AG04450 (cell line): ENCODE results near the gene FIBCD1. TPM values are rescaled to one million over a fixed set of nuclear protein-coding genes. Genes with fewer than 3 reads are reported as not detected.

Source experiments
- CTCF ChIA-PET: fragments of 300-600, 350-600 bp; formaldehyde crosslinking; extraction: SDS; loops from one replicate; lab custom pipeline; 2022; ENCODE audit warnings: antibody characterized with exemption, inconsistent platforms; lab: Charles Lee
- POLR2A ChIA-PET: fragments of 350-600 bp; formaldehyde crosslinking; extraction: SDS; loops from one replicate; lab custom pipeline; 2021; ENCODE audit warnings: antibody characterized with exemption, inconsistent platforms; lab: Yijun Ruan, JAX
- DNase-seq: peaks from one replicate; pipeline ENCODE4 v3.0.0-alpha.2; 2011; ENCODE audit warnings: low read depth, low spot score
- H3K27ac ChIP-seq: one replicate; pipeline ENCODE4 v1.5.1; 2012; ENCODE audit warnings: low read depth, low read length, control low read depth
- H3K27me3 ChIP-seq: one replicate; pipeline ENCODE4 v1.6.0; 2012; ENCODE audit warnings: low read length; ENCODE audit not compliant: control insufficient read depth, insufficient read depth
- H3K4me3 ChIP-seq: 2 replicates; pipeline ENCODE4 v1.5.1; 2011; ENCODE audit warnings: mild to moderate bottlenecking, low read depth, low read length, control low read depth
- H3K9me3 ChIP-seq: 2 replicates; pipeline ENCODE4 v1.5.1; 2012; ENCODE audit warnings: low read length; ENCODE audit not compliant: control insufficient read depth, insufficient read depth
- CTCF ChIP-seq: IDR thresholded peaks from 2 replicates; pipeline ENCODE4 v1.5.1; 2011; ENCODE audit warnings: low read depth, low read length, control low read depth, inconsistent platforms
- polyA plus RNA-seq: library from polyadenylated mRNA; depleted of rRNA; stranded (reverse); fragments of >200 nt; gene quantifications from 2 replicates; pipeline ENCODE4 v1.2.3, GENCODE V29; 2011

The FIBCD1 gene
- polyA plus RNA-seq, 1 experiment: 2.2 TPM

GRCh38 chr9:130895038-130895437 lies 44.0 kb downstream of the FIBCD1 start:
- no peak for TF ChIP-seq CTCF
- Histone ChIP-seq H3K9me3 (no peaks in the 10 kb centered on the region; the same call in 1 of the 2 replicates), H3K4me3 (no peak overlapping the region), H3K27me3 (no peaks in the 10 kb centered on the region), H3K27ac (no peak overlapping the region)
- DNase-seq: no peak
- CTCF ChIA-PET: interaction anchor here (1.3 to 2.6 kb wide), 2 partner anchors 103 to 194 kb away, joined by 6 to 11 read pairs; no protein-coding TSS in a partner anchor
- POLR2A ChIA-PET: interaction anchor here (0.5 kb wide), 1 partner anchor 23 kb away, joined by 6 read pairs; no protein-coding TSS in a partner anchor

- CTCF ChIA-PET: interaction anchor here (0.7 to 2.6 kb wide), 5 partner anchors 13 to 194 kb away, joined by 3 to 11 read pairs (median 5); no protein-coding TSS in a partner anchor
Measured at GRCh38 chr9:130894546-130894945, 44.5 kb downstream of the FIBCD1 start.

GRCh38 chr9:130893341-130894101 lies 45.5 kb downstream of the FIBCD1 start:
- DNase-seq: no peak
- H3K4me3 ChIP-seq: no peak overlapping the region
- CTCF ChIA-PET: interaction anchor here (1.4 to 2.6 kb wide), 3 partner anchors 24 to 192 kb away, joined by 5 to 11 read pairs (median 10); no protein-coding TSS in a partner anchor

More at GRCh38 chr9:130894546-130894945, 44.5 kb downstream of the FIBCD1 start:
- TF ChIP-seq CTCF: no peak
- Histone ChIP-seq H3K27ac (peak overlapping the region; percentile 31), H3K9me3 (no peaks in the 10 kb centered on the region; the same call in 1 of the 2 replicates), H3K27me3 (no peaks in the 10 kb centered on the region), H3K4me3 (no peak overlapping the region)
- POLR2A ChIA-PET: no interaction called here
- no peak for DNase-seq

GRCh38 chr9:130892477-130893304 lies 46.4 kb downstream of the FIBCD1 start:
- no peak for DNase-seq
- POLR2A ChIA-PET: no interaction called here
- Histone ChIP-seq H3K27me3 (no peaks in the 10 kb centered on the region), H3K9me3 (no peaks in the 10 kb centered on the region; the same call in 1 of the 2 replicates), H3K27ac (no peak overlapping the region), H3K4me3 (no peak overlapping the region)
- CTCF ChIA-PET: interaction anchor here (1.0 to 2.6 kb wide), 6 partner anchors 23 to 192 kb away, joined by 3 to 11 read pairs (median 4); no protein-coding TSS in a partner anchor
- no peak for TF ChIP-seq CTCF

More at GRCh38 chr9:130893341-130894101, 45.5 kb downstream of the FIBCD1 start:
- TF ChIP-seq CTCF: peak; percentile 38
- Histone ChIP-seq H3K27me3 (no peaks in the 10 kb centered on the region), H3K9me3 (no peaks in the 10 kb centered on the region; the same call in 1 of the 2 replicates), H3K27ac (peak overlapping the region; percentile 31)
- POLR2A ChIA-PET: no interaction called here
